Stimulated activated CD4-positive, alpha-beta T cell treated with anti-CD3 and anti-CD28 coated beads, TNF-alpha, amount 100 ng/mL, for 24 hours (primary cell): ENCODE data around the gene FCGR3B.
"Not testable (repeated sequence)": the region's sequence is repeated elsewhere in the genome, so short reads cannot be mapped to it uniquely, and the experiment has no call there.

ENCODE experiments used
- DNase-seq, 3 experiments: peaks; one replicate each; pipeline ENCODE4 v3.0.0-alpha.2; 2020; ENCODE audit warnings: low read depth in 3 of 3

Gene FCGR3B

GRCh38 chr1:161605762-161606540 lies 25.0 kb downstream of the FCGR3B start:
- DNase-seq: not testable (repeated sequence)

GRCh38 chr1:161605024-161605423 lies 26.0 kb downstream of the FCGR3B start:
- not testable (repeated sequence) for DNase-seq

- not testable (repeated sequence) for DNase-seq
Observed at GRCh38 chr1:161597077-161597476, 33.9 kb downstream of the FCGR3B start.

- DNase-seq: not testable (repeated sequence)
Observed at GRCh38 chr1:161595583-161595982, 35.4 kb downstream of the FCGR3B start.

GRCh38 chr1:161595173-161595572 lies 35.8 kb downstream of the FCGR3B start:
- DNase-seq: not testable (repeated sequence)

- DNase-seq: not testable (repeated sequence)
Observed at GRCh38 chr1:161594269-161594984, 36.5 kb downstream of the FCGR3B start.

- DNase-seq: not testable (repeated sequence)
Observed at GRCh38 chr1:161593092-161593755, 37.8 kb downstream of the FCGR3B start.

GRCh38 chr1:161592586-161592985 lies 38.4 kb downstream of the FCGR3B start:
- not testable (repeated sequence) for DNase-seq

GRCh38 chr1:161589920-161590319 lies 41.1 kb downstream of the FCGR3B start:
- not testable (repeated sequence) for DNase-seq

GRCh38 chr1:161589365-161589764 lies 41.6 kb downstream of the FCGR3B start:
- DNase-seq: not testable (repeated sequence)

GRCh38 chr1:161588596-161588995 lies 42.4 kb downstream of the FCGR3B start:
- not testable (repeated sequence) for DNase-seq

- not testable (repeated sequence) for DNase-seq
Observed at GRCh38 chr1:161582882-161583281, 48.1 kb downstream of the FCGR3B start.

GRCh38 chr1:161580879-161581537 lies 50.0 kb downstream of the FCGR3B start:
- not testable (repeated sequence) for DNase-seq

GRCh38 chr1:161579856-161580507 lies 51.0 kb downstream of the FCGR3B start:
- not testable (repeated sequence) for DNase-seq

GRCh38 chr1:161576676-161577075 lies 54.3 kb downstream of the FCGR3B start:
- DNase-seq: not testable (repeated sequence)
